T follicular helper cell (primary cell): ENCODE results near the gene SAA4.
"Not testable (repeated sequence)": the region's sequence is repeated elsewhere in the genome, so short reads cannot be mapped to it uniquely, and the experiment has no call there.

Experiments
- DNase-seq: peaks from one replicate; pipeline ENCODE4 v3.0.0-alpha.2; 2020; ENCODE audit warnings: low read depth
- total RNA-seq, 2 experiments: gene quantifications; one replicate each; lab custom pipeline; 2026; lab: John Stamatoyannopoulos, UW

Gene SAA4, protein sequence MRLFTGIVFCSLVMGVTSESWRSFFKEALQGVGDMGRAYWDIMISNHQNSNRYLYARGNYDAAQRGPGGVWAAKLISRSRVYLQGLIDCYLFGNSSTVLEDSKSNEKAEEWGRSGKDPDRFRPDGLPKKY
- total RNA-seq: 0 reads per million in 2 experiments

- DNase-seq: no peak
Observed at GRCh38 chr11:18236664-18237356, at the start of gene SAA4. Gene SAA4, minus strand, starts transcription at chr11:18236802. Its CDS starts 876 bp downstream, at chr11:18235926.

GRCh38 chr11:18285841-18286240 is 49.2 kb upstream of the SAA4 start:
- DNase-seq: no peak

GRCh38 chr11:18282626-18283025 is 46.0 kb upstream of the SAA4 start:
- DNase-seq: no peak

DNA sequence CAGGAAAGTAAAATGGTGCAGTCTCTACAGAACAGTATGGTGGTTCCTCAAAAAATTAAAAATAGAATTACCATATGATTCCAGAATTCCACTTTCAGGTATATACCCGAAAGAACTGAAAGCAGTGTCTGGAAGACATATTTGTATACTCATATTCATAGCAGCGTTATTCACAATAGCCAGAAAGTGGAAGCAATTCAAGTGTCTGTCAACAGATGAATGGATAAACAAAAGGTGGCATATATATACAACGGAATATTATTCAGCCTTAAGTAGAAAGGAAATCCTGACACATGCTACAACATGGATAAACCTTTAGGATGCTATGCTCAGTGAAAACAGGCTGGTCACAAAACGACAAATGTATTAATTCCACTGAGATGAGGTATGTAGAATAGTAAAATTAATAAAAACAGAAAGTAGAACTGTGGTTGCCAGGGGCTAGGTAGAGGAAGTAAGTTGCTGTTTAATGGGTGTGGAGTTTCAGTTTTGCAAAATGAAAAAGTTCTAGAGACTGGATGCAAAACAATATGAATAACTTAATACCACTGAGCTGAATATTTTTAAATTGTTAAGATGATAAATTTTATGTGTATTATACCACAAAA is 43.9 kb upstream of the SAA4 start:
- DNase-seq: no peak

DNA sequence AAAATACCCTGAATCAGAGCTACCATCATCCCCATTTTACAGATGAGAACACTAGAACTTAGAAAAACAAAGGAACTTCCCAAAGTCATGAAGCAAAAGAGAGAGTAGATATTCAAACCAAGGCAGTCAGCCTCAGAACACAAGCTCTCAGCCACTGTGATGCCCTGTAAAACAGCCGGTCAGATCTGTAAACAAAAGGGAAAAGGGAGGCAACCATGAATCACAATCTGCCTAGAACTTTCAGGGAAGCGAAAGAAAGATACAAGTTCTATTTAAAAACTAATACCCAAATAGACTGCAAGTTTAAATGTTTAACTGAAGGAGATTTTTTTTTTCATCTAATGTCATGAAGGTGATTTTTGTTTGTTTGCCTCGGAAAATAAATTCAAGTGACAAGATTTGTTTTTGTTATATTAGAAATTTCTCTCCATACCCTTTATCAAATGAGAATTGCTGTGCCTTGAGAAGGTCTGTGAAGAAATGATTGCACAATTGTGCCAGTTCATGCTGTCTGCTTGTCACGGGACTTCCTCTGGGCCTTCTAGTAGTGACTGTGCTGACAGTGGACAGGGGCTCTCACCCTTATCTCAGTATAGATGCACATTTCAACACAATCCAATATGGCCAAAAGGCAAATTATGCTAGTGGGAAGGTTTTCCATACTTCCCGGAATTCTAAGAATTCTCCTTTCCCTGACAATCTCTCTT is 41.1 kb upstream of the SAA4 start:
- DNase-seq: no peak

DNA sequence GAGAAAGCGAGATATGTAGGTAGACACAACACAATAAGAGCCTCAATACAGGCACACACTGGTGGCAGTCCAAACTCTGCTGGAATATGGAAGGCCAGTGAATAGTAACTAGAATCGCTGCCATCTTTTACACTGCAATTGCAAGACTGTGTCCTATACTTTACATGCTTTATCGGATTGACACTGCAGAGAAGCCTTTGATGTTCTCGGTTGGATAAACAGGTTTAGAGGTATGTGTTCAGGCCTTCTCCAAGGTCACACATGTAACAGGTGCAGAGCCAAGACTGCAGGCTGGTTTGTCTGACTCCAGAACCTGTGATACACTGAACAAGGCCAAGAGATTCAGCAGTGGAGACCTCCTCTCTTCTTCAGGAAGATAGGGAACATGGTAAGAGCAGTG is 34.6 kb upstream of the SAA4 start:
- DNase-seq: no peak

DNA sequence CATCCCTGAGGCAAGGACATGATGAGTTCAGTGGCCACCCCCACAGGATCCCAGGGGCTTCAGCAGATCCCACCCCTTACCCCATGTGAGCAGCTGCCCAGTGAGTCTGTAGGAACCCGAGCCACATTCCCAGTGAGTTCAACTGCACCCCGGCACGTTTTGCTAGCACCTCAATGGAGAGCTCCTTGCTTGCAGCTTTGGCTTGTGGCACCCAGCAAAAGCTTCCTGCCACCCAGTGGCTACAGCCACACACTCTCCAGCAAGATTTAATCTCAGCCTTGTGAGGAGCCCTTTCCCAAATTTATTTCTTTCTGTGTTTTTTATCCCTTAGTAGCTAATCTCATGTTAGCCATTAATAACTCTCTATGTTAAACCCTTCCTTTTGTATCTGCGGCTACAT is 33.5 kb upstream of the SAA4 start:
- DNase-seq: no peak

DNA sequence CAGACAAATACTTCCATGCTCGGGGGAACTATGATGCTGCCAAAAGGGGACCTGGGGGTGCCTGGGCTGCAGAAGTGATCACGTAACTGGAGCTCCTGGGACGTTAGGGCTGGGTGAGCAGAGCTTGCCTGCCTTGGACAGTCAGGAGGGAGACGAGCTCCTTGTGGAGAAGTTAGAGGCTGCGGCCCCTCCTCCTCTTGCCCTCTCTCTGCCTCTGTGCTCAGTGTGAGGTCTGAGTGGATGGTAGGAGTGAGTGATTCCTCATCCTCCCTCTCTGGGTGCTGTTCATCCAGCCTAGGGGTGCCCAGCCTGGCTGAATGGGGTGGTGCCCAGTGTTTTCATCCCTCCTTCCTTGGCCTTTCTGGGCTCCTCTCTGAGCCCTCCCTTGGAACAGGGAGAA is 32.6 kb upstream of the SAA4 start:
- not testable (repeated sequence) for DNase-seq

- DNase-seq: not testable (repeated sequence)
Observed at GRCh38 chr11:18267335-18268133, 30.9 kb upstream of the SAA4 start.

DNA sequence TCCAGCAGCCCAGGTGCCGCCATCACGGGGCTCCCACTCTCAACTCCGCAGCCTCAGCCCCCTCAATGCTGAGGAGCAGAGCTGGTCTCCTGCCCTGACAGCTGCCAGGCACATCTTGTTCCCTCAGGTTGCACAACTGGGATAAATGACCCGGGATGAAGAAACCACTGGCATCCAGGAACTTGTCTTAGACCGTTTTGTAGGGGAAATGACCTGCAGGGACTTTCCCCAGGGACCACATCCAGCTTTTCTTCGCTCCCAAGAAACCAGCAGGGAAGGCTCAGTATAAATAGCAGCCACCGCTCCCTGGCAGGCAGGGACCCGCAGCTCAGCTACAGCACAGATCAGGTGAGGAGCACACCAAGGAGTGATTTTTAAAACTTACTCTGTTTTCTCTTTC is 29.3 kb upstream of the SAA4 start, which contains the start of gene SAA1:
Gene SAA1 (plus strand): TSS at position 316 of the 400 bp plus-strand sequence. CDS start 624 bp downstream, outside the sequence.
- no peak for DNase-seq

DNA sequence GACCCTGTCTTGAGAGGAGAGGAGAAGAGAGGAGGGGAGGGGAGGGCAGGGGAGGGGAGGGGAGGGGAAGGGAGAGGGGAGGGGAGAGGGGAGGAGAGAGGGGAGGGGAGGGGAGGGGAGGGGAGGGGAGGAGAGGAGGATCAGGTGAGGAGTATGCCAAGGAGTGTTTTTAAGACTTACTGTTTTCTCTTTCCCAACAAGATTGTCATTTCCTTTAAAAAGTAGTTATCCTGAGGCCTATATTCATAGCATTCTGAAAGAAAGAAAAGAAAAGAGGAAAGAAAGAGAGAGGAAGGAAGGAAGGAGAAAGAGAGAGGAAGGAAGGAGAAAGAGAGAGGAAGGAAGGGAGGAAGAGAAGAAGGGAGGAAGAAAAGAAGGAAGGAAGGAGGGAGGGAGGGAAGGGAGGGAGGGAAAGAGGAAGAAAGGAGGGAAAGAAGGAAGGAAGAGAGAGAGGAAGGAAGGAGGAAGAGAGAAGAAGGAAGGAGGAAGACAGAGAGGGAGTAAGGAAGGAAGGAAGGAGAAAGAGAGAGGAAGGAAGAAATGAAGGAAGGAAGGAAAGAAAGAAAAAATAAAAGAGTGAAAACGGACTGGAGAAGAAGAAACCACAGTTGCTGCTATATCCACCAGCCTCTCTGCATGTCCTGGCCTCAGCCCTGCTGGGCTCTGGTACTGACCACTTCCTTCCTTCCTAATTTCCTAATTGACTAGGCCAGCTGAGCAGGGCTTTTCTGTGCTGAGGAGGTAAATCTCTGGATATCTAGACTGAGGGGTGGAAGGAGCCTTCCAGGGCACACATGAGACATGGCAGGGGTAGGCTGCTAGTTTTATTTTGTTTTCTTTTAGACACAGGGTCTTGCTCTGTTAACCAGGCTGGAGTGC is 28.3 kb upstream of the SAA4 start:
- DNase-seq: no peak

DNA sequence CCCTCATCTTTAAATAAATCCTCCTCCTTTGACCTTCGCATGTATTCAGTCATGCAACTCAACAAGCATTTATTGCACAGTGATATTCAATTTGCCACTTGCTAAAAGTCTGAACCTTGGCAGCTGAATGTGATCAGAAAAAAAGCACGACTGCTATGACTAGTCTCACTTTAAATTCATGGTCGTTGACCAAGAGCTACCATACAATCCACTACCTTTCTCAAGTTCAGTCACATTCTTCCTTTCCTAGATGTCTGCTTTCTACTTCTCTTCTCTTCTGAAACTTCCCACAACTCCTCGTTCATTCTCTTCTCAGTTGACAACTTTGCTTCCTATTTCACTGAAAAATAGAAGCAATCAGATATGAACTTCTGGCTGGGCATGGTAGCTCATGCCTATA is 27.4 kb upstream of the SAA4 start:
- no peak for DNase-seq

GRCh38 chr11:18262681-18263350 is 26.2 kb upstream of the SAA4 start:
- not testable (repeated sequence) for DNase-seq

DNA sequence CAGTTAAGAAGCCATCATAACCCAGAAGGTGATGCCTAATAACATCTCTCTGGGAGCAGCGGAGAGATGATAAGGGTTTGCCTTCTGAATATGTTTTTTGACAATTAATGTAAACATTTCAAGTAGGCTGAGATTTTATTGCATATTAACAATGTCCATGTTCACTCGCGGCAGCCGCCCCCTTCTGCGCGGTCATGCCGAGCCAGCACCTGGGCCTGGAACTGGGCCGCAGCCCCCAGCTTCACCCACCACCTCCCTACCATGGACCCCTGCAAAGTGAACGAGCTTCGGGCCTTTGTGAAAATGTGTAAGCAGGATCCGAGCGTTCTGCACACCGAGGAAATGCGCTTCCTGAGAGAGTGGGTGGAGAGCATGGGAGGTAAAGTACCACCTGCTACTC is 25.1 kb upstream of the SAA4 start:
- no peak for DNase-seq

DNA sequence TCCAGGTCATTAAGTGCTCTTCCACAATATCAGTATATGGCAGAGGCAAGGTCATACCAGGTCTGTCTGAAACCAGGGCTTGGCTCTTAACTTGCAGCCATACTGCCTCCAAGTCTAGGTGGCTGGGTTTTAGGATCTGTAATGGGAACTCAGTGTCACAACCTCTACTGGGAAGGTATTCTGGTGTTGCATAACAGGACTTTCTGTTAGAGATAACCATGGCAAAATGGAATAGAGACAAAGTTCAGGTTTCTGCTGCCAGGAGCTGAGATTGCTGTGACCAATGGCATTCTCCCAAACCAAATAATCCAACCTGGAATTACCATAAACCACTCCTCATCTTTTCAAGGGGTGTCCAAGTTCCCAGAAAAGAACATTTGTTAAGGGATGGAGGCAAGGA is 22.7 kb upstream of the SAA4 start:
- no peak for DNase-seq

DNA sequence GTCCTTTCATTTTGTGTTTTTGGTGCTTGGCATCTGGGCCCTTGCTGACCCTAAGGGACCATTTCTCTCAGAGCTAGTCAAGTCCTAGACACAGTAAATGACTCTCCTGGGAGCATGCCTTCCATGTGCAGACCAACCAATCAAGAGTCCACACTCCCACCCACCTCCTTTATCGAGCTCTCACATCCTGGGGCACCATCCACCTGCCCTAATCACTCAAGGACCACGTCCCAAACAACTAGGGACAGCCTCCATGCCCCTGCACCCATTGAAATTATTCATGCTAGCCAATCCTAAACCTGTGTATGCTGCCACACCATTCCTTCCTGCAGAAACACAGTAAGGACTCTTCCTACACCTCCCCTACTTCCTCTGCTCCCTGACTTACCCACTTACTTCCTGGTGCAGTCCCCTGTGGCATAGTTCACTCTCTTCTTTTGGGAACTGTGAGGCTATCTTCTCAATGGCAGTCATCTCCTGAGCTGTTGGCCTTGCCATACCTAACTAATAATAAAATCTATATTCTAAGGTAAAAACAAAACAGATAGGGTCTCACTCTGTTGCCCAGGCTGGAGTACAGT is 18.3 kb upstream of the SAA4 start:
- DNase-seq: no peak

DNA sequence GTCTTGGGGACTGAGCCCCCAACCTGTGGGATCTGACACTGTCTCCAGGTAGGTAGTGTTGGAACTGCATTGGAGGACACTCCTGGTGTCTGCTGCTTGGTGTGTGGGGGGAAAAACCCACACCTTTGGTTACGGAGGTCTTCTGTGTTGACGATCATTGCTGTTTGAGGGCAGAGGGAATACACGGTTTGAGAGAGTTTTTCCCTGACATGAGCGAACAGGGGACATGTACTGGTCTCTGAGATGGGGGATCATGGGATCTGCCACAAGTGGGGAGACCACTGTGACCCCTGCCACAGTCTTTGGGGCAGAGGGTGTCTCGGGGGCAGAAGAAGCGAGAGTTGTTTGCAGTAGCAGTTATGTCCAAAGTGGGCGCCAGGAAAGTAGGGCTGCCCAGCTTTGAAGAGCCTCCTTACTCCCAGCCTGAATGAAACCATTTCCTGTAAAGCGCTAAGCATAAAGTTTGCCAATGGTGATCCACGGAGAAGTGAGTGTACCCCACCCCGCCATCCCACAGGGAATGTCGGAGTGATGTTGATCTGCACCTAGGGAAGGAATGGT is 17.3 kb upstream of the SAA4 start:
- DNase-seq: no peak

- DNase-seq: no peak
Observed at GRCh38 chr11:18253233-18253632, 16.6 kb upstream of the SAA4 start.

- DNase-seq: no peak
Observed at GRCh38 chr11:18248561-18248960, 12.0 kb upstream of the SAA4 start, which contains the start of gene SAA2. Gene SAA2, minus strand, starts transcription at chr11:18248668. Its CDS starts 657 bp downstream, at chr11:18248011.
